GM21723 (cell line): ENCODE results near the gene MSANTD4.
"Not testable (repeated sequence)": the region's sequence is repeated elsewhere in the genome, so short reads cannot be mapped to it uniquely, and the experiment has no call there.

ENCODE experiments used
- ATAC-seq: cut with Tn5 transposase; IDR thresholded peaks from one replicate; pipeline ENCODE4 v1.9.1; 2021; ENCODE audit warnings: mild to moderate bottlenecking, moderate library complexity; ENCODE audit not compliant: unreplicated experiment

Gene MSANTD4

DNA sequence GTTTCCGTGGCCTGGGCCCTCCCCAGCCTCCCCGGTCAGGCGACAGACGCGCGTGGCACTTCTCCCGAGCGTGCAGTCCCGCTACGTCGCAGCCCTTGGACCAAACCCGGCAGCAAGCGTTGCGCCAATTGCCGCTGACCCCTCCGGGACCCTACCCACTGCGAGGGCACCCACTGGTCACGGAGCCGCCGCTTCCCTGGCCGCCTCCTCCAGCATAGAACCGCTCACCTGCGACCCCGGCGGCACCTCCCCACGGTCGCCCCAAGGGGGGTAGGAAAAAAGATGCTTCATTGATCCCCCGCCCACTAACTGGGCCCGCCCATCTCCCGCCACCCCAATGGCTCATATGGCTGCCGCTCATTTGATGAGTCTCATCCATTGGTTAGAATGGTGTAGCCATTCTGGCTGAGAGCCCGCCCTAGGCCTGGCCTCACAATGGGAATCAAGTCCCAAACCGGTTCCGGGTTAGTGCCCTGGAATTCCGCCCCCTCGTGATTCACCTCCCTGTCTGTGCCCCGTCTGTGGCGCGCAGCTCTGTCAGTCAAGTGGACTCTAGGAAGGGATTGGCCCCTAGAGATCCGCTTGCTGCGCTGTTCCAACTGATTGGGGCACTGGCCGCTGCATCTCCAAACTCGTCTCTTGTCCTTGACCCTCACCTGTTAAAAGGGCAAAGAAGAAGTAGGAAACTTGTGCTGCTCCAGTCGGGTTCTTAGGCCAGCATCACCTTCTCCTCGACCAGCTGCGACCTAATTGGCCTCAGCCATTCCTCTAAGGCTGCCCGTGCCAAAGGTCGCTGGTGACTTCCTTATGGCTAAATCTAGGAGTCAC, at the start of gene MSANTD4:
Gene MSANTD4 (minus strand): TSS at position 274 of the 828 bp plus-strand sequence. CDS start 11,323 bp downstream, outside the sequence.
- ATAC-seq = peak; percentile 99

DNA sequence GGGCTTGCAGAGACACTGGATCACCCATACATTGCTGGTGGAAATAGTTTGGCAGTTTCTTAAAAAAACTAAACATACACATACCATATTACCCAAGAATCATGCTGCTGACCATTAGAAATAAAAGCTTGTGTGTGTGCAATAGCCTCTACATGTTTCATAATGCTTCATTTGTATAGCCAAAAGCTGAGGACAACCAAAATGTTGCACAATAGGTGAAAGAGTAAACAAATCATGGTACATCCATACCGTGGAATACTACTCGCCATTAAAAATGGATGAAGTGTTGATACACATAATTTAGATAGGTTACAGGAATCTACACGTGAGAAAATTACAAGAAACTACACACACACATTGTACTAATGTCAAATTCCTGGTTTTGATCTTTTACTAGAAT, 48.6 kb upstream of the MSANTD4 start:
- no peak for ATAC-seq

DNA sequence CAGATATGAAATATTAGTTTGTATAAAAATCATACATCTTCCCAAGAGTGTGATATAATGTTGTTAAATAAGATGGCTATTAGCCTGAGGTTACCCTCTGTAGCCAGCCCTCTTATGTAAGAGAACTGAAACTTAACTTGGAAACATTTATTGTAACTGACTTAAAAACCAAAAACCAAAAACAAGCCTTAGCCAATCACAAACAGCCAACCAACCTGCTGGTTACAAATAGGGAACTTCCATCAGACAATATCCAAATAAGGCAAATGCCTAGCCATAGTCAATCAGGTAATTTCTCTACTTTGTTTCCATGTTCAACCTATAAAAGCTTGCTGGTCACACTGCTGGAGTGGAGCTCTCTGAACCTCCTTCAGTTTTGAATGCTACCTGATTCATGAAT, 41.0 kb upstream of the MSANTD4 start:
- ATAC-seq = peak; percentile 56

DNA sequence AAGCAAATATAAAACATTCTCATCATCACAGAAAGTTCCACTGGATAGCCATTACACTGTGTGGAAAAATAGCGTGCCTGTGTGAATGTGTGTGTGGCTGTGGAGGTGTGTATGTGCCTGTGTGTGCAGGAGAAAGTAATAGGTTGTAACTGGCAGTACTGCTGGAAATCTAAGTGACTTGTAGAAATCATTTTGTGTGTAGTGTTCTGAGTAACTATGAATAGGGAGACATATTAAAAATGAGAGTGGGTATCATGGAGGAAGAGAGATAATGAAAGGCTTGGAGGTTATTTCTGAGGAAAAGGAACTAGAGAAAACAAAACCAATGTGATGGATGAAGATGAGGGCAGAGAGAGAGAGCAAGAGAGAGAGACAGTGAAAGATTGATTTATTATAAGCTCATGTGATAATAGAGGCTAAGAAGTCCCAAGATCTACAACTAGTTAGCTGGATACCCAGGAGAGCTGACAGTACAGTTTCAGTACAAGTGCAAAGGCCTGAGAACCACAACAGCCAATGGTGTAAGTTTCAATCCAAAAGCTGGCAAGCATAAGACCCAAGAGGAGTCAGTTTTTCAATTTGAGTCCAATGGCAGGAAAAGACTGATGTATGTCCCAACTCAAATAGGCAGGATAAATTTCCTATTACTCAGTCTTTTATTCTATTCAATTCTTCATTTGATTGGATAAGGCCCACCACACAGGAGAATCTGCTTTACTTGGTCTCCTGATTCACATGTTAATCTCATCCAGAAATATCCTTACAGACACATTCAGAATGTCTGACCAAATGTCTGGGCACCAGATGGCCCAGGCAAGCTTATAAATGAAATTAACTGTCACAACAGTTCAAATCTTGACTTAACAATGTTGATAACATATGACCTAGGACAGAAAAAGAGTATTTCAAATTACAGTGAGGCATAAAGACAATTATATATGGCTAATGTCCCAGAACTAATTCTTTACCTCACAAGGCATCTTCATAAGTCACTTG, 40.2 kb upstream of the MSANTD4 start:
- ATAC-seq = peak; percentile 50

GRCh38 chr11:106061249-106061784, 39.3 kb upstream of the MSANTD4 start:
- ATAC-seq = no peak

GRCh38 chr11:106059617-106060016, 37.6 kb upstream of the MSANTD4 start:
- no peak for ATAC-seq

- ATAC-seq = not testable (repeated sequence)
Measured at GRCh38 chr11:106058377-106058776, 36.3 kb upstream of the MSANTD4 start.

DNA sequence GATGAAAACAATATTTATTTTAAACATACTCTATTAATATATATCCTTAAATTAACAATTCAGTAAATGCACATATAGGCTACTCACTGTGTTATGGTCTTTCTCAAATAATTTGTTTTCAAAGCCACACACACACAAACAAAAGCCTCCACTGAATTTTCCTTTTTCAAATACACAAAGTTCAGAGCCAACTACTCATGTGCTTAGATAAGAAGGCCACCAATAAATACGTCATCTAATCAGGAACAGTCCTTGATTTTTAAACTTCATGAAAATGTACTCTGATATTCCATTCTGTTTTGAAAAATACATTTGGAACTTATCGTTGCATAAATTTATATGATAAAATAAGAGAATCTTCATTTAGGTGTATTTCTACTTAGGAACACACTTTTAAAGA, 29.1 kb upstream of the MSANTD4 start:
- ATAC-seq = no peak

DNA sequence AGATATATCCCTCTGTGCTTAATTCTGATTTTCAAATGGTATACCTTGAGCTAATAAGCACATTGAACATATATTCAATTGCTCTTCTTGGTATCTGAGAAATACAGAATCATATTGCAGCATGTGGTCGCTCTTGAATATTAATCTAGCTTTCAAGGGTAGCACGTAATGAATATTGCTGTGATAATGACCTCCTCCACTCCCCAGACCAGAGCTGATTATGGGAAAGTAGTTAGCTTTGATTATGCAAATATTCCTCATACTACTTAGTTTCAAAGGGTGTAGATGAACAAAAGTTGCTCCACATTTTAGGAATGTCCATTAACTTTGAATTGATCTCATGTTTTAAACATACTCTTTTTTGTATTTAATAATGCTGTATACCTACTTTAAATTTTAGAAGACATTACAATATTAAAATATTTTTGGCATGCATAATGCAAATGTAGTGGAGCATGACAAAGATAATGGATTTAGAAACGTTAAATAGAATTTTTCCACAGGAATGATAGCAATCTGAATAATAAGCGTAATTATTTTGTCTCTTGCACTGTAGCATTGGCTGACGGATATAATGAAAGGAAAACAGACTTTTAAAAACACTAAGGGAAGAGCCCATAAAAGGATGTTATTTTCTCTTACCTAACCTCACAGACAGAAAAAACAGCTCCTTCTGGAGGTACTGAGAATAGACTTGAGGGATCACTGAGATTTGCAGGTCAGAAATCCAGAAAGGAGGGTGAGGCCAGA, 27.9 kb upstream of the MSANTD4 start:
- ATAC-seq = no peak

- no peak for ATAC-seq
Measured at GRCh38 chr11:106047631-106048030, 25.6 kb upstream of the MSANTD4 start.

GRCh38 chr11:106043540-106043939, 21.5 kb upstream of the MSANTD4 start:
- no peak for ATAC-seq

DNA sequence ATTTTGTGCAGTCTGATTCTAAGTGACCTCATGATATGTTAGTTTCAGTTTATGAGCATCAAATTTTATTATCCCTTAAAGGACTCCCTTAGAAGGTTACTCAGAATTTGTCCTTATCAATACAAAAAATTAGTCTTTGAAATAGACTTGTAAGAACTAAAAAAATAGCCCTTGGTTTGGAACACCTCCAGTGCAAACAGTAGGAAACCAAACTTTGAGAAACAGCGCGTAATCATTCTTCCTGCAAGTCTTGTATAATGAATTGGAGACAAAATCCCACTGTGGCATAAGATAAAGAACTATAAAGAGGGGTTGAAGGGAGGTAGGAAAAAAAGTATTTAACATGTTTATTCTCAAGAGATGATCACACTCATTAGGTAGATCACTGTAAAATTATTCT, 10.8 kb upstream of the MSANTD4 start:
- no peak for ATAC-seq

GRCh38 chr11:106031936-106032335, 9.9 kb upstream of the MSANTD4 start:
- ATAC-seq = no peak

DNA sequence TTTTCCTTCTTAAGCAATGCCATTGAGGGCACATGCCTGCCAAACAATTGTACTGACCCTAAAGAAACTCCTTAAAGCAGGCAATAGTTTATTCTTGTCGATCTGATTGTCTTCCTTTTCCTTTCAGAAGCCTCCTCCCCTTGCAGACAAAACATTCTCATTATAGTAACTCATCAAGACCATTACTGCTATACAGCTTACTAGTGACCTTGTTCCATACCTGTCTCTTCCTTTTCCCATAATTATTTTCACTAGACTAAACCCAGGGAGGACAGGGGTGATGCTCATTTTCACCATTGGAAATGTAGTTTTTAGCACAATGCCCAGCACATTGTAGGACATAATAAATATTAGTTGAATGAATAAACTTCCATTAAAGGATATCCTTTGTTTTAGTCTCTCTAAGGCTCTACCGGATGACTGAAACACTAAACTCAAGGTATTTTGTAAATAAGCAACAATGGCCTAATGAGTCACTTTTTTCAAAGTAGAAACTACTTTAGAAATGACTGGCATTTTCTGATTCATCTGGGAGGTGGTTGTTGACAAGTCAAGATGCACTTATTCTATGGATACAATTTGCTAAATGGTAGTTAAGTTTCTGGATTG, 9.3 kb upstream of the MSANTD4 start:
- no peak for ATAC-seq

DNA sequence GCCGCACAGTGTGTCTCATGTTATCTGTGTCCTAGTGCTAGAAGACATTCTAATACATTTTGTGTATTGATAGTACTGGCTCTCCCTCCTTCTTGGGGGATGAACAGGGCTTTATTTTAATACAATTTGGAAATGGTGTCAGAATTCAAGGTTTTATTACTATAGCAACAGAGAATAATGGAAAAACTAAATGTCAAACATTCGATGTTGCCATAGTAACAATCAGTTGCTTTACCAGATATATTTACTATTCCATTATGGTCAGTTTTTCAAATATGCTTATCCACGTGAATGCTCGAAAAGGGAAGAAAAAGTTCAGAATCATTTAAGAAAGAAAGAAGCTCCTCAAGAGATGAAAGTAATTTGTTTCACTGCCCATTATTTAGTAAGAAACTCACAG, 8.6 kb upstream of the MSANTD4 start:
- no peak for ATAC-seq

- ATAC-seq = no peak
Measured at GRCh38 chr11:106022795-106023275, 795 bp upstream of the MSANTD4 start.

- ATAC-seq = peak; percentile 27
Measured at GRCh38 chr11:106021181-106021966, 666 bp downstream of the MSANTD4 start.

GRCh38 chr11:106017093-106017492, 4.9 kb downstream of the MSANTD4 start:
- ATAC-seq = no peak

DNA sequence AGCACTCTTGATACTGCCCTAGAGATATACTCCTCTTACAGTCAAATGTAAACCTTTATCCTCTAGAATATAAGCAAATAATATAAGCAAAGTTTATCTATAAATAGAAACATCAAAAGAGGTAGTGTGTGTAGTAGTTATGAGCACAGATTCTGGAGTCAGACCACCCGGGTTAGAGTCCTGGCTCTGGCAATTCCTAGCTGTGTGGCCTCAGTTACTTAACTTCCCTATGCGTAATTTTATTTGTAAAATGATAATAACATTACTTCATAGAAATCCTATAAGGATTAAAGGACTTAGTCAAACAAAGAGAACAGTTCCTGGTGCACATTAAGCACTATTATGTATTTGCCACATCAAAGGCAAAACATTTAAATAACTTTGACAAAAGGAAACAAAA, 7.0 kb downstream of the MSANTD4 start:
- no peak for ATAC-seq
